SK-N-SH treated with all-trans-retinoic acid at 6 μM for 48 hours (cell line): Measurements from ENCODE around the gene DBF4.
"Not testable (repeated sequence)": the region's sequence is repeated elsewhere in the genome, so short reads cannot be mapped to it uniquely, and the experiment has no call there.

ENCODE experiments used
- ATAC-seq: fragments of 200-7000 bp; cut with Tn5 transposase; 3 replicates; pipeline ENCODE4 v1.9.1; 2020; ENCODE audit warnings: mild to moderate bottlenecking, moderate library complexity
- ARNTL ChIP-seq: fragments of 450-650 bp; formaldehyde crosslinking; IDR thresholded peaks from 2 replicates; pipeline ENCODE4 v1.5.0; 2020; ENCODE audit warnings: low read depth, mild to moderate bottlenecking, moderate library complexity, borderline replicate concordance
- BACH2 ChIP-seq: fragments of 250-450 bp; sonication (Bioruptor Pico); IDR thresholded peaks from 2 replicates; pipeline ENCODE4 v1.9.0; 2021; ENCODE audit warnings: mild to moderate bottlenecking, borderline replicate concordance
- CSDC2 ChIP-seq: fragments of 250-450 bp; sonication (Bioruptor Pico); IDR thresholded peaks from 2 replicates; pipeline ENCODE4 v1.5.0; 2020; ENCODE audit warnings: mild to moderate bottlenecking, moderate library complexity
- ESRRG ChIP-seq: fragments of 250-450 bp; sonication (Bioruptor Pico); IDR thresholded peaks from 2 replicates; pipeline ENCODE4 v1.6.1; 2021; ENCODE audit warnings: mild to moderate bottlenecking
- GLIS3 ChIP-seq: fragments of 250-450 bp; sonication (Bioruptor Pico); IDR thresholded peaks from 2 replicates; pipeline ENCODE4 v1.5.0; 2020; ENCODE audit warnings: mild to moderate bottlenecking, moderate library complexity
- OSR1 ChIP-seq: fragments of 250-450 bp; sonication (Bioruptor Pico); IDR thresholded peaks from 2 replicates; pipeline ENCODE4 v1.8.0; 2022; ENCODE audit warnings: moderate library complexity, mild to moderate bottlenecking, inconsistent platforms
- PPARA ChIP-seq: fragments of 250-450 bp; sonication (Bioruptor Pico); IDR thresholded peaks from 2 replicates; pipeline ENCODE4 v1.5.0; 2020; ENCODE audit warnings: mild to moderate bottlenecking, borderline replicate concordance
- RARB ChIP-seq: fragments of 250-450 bp; sonication (Bioruptor Pico); IDR thresholded peaks from 2 replicates; pipeline ENCODE4 v1.8.0; 2021; ENCODE audit warnings: mild to moderate bottlenecking, moderate library complexity
- TCF4 ChIP-seq: fragments of 250-450 bp; sonication (Bioruptor Pico); IDR thresholded peaks from 2 replicates; pipeline ENCODE4 v1.8.0; 2021; ENCODE audit warnings: mild to moderate bottlenecking, moderate library complexity, borderline replicate concordance
- TOX ChIP-seq: fragments of 250-450 bp; sonication (Bioruptor Pico); IDR thresholded peaks from 2 replicates; pipeline ENCODE4 v1.8.0; 2021; ENCODE audit warnings: mild to moderate bottlenecking, moderate library complexity, borderline replicate concordance
- ZFP3 ChIP-seq: fragments of 250-450 bp; sonication (Bioruptor Pico); IDR thresholded peaks from 2 replicates; pipeline ENCODE4 v1.5.0; 2020; ENCODE audit warnings: mild to moderate bottlenecking, moderate library complexity
- ZNF565 ChIP-seq: fragments of 450-650 bp; formaldehyde crosslinking; conservative IDR thresholded peaks from 2 replicates; pipeline ENCODE4 v1.5.0; 2020; ENCODE audit warnings: low read depth, mild to moderate bottlenecking, moderate library complexity
- ZNF70 ChIP-seq: fragments of 450-650 bp; formaldehyde crosslinking; IDR thresholded peaks from 2 replicates; pipeline ENCODE4 v1.5.0; 2020; ENCODE audit warnings: mild to moderate bottlenecking, moderate library complexity
- TF ChIP-seq, protein P1 (sequence below): fragments of 250-450 bp; sonication (Bioruptor Pico); IDR thresholded peaks from 2 replicates; pipeline ENCODE4 v1.5.1; 2020; ENCODE audit warnings: low read depth, mild to moderate bottlenecking, moderate library complexity
- TF ChIP-seq, protein P2 (sequence below): fragments of 250-450 bp; sonication (Bioruptor Pico); IDR thresholded peaks from 2 replicates; pipeline ENCODE4 v1.8.0; 2021; ENCODE audit warnings: low read depth, mild to moderate bottlenecking, moderate library complexity, borderline replicate concordance
- TF ChIP-seq, protein P3 (sequence below): fragments of 250-450 bp; sonication (Bioruptor Pico); IDR thresholded peaks from 2 replicates; pipeline ENCODE4 v1.5.1; 2021; ENCODE audit warnings: mild to moderate bottlenecking, moderate library complexity

The DBF4 gene

DNA sequence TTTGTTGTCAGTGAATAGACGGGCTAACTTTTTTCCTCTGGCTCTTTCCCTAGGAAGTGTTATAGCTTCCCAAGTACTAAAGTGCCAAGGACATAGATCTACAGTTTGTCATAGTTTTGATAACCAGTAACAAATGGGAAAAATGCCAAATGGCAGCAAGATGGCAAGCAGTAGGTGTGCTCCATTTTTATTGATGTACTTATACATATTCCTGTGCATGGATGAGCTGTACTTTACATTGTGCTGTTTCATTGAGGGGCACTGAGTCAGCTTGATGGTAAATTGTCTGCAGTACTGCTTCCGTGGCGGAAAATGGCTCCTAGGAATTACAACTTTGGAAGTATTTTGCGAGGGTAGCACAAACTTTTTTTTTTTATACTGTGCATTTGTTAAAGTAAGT, 64.8 kb downstream of the DBF4 start (continued):
- TF ChIP-seq, protein P1, sequence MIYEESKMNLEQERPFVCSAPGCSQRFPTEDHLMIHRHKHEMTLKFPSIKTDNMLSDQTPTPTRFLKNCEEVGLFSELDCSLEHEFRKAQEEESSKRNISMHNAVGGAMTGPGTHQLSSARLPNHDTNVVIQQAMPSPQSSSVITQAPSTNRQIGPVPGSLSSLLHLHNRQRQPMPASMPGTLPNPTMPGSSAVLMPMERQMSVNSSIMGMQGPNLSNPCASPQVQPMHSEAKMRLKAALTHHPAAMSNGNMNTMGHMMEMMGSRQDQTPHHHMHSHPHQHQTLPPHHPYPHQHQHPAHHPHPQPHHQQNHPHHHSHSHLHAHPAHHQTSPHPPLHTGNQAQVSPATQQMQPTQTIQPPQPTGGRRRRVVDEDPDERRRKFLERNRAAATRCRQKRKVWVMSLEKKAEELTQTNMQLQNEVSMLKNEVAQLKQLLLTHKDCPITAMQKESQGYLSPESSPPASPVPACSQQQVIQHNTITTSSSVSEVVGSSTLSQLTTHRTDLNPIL (CRISPR knock-in tag): no peak
- TF ChIP-seq ZFP3 (CRISPR knock-in tag) (no peak), RARB (CRISPR knock-in tag) (no peak), TOX (CRISPR knock-in tag) (no peak)

DNA sequence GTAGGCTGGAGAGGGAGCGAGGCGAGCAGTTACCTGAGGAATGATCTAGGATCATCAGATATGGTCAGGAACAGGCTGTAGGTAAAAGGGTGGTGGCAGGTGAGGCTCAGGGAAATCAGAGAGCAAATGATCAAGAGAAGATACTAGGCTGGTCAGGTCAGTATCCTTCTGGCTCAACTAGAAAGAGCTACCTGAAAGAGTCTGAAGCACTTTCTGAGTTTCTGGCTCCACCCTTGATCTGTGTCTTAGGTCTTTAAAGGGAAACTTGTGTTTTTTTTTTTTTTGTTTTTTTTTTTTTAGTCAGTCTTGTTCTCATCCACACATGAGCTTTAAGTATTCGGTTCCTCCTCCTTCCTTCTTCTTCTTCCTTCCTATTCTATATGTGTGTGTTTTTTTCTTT, 68.3 kb downstream of the DBF4 start:
- TF ChIP-seq CSDC2 (CRISPR knock-in tag) (no peak), PPARA (CRISPR knock-in tag) (no peak)
- no peak for ATAC-seq

DNA sequence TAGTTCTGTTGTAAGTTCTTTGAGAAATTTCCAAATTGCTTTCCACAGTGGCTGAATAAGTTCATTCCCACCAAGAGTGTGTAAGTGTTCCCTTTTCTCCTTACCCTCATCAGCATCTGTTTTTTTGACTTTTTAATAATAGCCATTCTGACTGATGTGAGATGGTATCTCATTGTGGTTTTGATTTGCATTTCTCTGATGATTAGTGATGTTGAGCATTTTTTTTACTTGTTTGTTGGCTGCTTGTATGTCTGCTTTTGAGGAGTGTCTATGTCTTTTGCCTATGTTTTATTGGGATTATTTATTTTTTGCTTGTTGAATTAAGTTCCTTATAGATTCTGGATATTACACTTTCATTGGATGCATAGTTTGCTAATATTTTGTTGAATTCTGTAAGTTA, 69.6 kb downstream of the DBF4 start:
- ATAC-seq: not testable (repeated sequence)

DNA sequence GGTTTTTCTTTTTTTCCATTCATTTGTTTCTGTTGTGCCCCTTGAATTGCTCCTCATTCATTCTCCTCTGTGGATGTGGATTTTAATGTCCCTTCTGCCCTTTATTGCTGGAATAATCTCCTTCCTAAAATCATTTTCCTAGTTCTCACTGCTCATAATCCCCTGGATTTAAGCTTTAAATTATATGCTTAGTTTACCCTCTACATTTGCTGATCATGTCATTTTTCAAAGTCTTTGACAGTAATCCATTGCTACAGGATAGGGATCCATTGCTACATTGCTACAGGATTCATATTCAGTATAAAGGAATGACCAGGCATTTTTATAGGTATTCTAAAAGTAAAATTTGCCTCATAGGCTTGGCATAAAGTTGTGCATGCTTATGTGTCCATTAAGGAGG, 72.1 kb downstream of the DBF4 start:
- no peak for TF ChIP-seq ZNF565 (CRISPR knock-in tag)
- TF ChIP-seq, protein P2, sequence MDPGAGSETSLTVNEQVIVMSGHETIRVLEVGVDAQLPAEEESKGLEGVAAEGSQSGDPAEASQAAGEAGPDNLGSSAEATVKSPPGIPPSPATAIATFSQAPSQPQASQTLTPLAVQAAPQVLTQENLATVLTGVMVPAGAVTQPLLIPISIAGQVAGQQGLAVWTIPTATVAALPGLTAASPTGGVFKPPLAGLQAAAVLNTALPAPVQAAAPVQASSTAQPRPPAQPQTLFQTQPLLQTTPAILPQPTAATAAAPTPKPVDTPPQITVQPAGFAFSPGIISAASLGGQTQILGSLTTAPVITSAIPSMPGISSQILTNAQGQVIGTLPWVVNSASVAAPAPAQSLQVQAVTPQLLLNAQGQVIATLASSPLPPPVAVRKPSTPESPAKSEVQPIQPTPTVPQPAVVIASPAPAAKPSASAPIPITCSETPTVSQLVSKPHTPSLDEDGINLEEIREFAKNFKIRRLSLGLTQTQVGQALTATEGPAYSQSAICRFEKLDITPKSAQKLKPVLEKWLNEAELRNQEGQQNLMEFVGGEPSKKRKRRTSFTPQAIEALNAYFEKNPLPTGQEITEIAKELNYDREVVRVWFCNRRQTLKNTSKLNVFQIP: no peak
- no peak for TF ChIP-seq TCF4 (CRISPR knock-in tag)
- TF ChIP-seq GLIS3: no peak
- no peak for TF ChIP-seq ESRRG (CRISPR knock-in tag)
- no peak for TF ChIP-seq RARB (CRISPR knock-in tag)
- TF ChIP-seq ARNTL (CRISPR knock-in tag): no peak
- TF ChIP-seq, protein P3, sequence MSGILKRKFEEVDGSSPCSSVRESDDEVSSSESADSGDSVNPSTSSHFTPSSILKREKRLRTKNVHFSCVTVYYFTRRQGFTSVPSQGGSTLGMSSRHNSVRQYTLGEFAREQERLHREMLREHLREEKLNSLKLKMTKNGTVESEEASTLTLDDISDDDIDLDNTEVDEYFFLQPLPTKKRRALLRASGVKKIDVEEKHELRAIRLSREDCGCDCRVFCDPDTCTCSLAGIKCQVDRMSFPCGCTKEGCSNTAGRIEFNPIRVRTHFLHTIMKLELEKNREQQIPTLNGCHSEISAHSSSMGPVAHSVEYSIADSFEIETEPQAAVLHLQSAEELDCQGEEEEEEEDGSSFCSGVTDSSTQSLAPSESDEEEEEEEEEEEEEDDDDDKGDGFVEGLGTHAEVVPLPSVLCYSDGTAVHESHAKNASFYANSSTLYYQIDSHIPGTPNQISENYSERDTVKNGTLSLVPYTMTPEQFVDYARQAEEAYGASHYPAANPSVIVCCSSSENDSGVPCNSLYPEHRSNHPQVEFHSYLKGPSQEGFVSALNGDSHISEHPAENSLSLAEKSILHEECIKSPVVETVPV (CRISPR knock-in tag): no peak
- no peak for TF ChIP-seq ZNF70 (CRISPR knock-in tag)
- TF ChIP-seq CSDC2 (CRISPR knock-in tag): no peak
- TF ChIP-seq OSR1 (CRISPR knock-in tag): no peak
- no peak for TF ChIP-seq BACH2 (CRISPR knock-in tag)
- ATAC-seq: no peak
